Measurements from ENCODE around the gene SLC6A3.
"Not testable (repeated sequence)": the region's sequence is repeated elsewhere in the genome, so short reads cannot be mapped to it uniquely, and the experiment has no call there.

The SLC6A3 gene

DNA sequence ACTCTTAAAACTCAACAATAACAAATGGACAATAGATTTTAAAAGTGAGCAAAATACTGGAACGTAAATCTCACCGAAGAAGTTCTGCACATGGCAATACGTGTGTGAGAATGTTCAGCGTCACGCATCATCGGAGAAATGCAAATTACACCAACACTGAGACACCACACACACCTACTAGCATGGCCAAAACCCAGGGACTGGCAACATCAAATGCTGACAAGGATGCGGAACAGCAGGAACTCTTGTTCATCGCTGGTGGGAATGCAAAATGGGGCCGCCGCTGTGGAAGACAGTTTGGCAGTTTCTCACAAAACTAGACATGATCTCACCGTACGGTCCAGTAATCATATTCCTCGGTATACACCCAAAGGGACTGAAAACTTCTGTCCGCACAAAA, 78.7 kb downstream of the SLC6A3 start:
- no peak for DNase-seq

DNA sequence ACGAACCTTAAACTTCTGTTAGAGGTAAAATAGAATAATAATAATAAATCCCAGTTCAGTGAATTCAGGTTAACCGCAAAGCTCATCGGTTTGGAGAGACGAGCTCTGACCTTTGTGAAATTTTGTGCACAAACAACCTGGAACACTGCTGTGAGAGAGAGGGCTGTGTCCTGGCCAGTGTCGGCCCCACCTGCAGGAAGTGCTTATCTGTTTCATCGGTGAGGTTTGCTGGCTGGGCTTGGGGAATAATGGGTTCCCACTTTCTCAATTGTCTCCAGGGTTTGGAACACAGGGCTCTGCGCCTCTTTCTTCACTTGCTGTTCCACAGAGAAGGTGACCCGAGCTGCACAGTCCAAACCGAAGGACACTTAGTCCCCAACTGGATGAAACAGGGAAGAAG, 81.0 kb downstream of the SLC6A3 start:
- no peak for DNase-seq

DNA sequence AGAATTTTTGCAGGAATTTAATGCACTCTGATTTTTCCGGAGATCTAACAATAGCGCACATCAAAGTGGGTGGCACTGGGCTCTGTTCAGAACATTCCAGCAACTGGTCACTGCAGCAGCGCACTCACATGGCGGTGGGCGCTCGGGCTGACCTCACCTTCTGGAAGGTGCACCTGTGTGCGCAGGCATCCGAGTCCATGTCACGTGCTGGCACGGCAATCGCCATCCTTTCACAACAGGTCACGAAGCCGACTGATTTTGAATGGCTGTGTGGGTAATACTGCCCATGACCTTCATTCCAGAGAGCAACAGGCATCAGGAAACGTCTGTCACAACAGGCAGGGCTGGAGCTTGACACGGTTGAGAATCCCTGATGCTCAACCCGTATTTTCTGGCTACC, 81.7 kb downstream of the SLC6A3 start:
- DNase-seq: no peak

DNA sequence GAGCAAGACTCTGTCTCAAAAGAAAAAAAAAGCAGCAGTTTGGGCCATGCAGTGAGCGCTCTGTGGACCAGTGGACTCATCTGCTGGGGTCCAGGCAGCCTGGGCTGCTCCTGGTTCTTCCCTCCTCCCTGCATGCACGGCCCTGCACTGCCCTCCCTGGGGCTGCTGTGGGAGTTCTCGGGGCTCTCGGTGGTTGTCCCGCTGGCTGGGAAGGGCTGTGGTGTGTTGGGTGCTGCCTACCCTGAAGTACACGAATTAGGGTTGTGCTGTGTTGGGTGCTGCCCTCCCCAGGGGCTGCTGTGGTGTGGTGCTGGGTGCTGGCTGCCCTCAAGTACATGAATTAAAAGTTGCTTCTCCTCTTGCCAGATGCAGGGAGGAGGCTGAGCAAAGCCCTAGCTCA, 82.1 kb downstream of the SLC6A3 start:
- DNase-seq: no peak

DNA sequence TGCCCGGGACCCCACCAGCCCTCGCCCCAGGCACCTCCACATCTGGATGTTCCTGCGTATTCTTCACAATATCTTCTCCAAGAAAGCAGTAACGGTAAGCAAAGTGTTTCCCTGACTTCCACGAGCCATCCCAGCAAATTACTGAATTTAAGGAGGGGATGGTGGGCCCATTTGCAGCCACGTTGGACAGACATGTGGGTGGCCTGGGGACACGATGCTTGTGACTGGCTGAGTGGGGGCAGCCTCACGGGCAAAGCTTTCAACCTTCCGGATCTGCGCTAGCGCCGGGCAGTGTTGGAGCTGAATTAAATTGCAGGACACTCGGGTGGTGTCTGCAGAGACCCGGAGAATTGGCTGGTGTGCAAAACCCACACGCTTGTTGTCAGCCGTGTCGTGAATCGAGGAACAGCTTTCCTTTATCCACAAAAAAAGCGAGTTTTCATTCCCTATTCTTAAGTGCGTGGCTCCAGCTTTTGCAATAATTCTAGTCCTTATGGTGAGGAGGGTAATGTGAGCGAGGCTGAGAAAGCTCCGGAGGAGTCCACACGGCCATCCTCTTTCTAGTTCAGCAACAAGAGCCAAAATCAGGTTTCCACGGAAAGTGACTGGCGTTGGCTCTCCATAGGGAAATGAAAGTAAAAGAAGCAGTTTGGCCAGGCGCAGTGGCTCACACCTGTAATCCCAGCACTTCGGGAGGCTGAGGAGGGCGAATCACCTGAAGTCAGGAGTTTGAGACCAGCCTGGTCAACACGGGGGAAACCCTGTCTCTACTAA, 82.8 kb downstream of the SLC6A3 start:
- no peak for DNase-seq

DNA sequence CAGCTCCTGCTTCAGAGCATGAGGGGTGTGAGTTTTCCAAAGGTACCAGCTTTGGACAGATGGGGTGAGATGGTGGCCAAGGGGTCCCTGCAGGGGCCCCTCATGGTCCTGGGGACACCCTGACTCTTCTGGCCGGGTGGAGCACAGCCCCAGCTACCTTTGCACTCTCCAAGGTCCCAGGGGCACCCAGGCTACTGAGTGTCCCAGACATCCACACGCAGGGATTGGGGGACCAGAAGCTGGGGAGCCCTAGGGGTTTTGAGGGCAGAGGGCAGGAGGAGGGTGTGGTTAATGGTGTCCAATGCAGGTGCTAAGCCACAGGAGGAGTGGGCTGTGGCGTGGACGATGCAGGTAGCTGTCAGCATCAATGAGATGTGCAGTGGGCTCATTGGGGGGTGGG, 84.4 kb downstream of the SLC6A3 start:
- DNase-seq: no peak

DNA sequence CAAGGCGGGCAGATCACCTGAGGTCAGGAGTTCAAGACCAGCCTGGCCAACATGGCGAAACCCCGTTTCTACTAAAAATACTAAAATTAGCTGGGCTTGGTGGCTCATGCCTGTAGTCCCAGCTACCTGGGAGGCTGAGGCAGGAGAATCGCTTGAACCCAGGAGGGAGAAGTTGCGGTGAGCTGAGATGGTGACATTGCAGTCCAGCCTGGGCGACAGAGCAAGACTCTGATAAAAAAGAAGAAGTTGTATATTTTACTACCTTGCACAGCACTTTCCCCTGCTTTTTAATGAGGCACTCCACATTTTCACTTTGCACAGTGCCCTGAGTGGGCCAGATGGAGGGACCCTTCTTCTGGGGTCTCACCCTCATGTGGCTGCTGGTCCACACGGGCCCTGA, 84.9 kb downstream of the SLC6A3 start:
- DNase-seq: not testable (repeated sequence)

DNA sequence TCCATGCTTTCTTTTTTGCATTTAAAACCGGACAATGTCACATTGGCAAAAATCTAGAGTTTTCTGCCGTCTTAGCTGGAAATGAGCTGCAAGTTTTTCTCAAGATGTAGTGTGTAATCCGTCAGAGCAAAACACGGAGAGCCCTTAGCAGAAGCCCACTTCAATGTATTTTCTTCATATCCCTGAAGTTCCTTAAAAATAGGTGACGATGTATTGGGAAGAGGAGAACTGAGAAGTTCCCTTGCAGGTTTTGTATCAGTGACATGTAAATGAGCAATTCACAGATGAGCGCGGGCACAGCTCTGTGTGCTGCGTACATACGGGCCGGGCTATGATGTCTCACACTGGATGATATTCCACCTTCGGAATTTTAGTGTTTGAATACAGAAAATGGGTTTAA, 85.5 kb downstream of the SLC6A3 start:
- DNase-seq: no peak

DNA sequence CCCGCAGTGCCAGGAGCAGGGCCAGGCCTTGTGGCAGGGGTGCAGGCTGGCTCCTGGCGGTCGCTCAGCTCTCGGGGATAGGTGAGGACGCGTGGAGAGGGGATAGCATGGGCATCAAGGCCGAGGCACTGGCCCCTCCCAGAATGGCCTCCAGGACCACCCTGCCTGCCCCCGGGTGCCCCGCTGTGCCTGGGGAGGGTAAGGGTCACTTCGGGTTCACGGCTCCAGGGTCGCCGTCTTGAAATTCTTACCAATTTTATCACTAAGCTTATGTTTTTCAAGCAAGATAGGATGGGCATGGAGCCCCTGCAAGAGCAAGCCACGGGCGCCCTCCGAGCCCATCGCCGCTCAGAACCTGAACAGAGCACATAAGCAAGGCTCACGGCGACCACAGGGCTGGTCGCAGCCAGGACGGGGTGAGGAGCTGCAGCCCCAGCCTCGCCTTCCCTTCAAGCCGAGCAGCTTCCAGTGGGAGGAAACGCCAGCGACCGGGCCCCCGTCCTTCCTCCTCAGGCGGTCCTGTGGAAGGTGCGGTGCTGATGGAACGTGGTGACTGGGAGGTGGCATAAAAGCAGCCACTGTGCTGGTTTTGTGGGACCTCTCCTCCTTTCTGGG, 86.1 kb downstream of the SLC6A3 start:
- no peak for DNase-seq

DNA sequence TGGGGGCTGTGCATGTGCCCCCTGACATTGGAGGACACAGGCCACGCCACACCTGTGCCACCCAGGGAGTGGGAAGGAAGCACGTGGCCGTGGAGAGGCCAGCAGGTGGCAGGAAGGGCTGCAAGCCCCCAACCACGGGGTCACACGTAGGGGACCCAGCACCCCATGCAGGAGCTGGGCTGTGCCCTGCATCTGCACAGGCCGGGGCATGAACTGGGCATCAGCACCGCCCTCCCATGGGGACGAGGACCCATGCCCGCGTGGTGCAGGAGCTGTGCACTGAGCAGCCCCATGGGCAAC, 86.6 kb downstream of the SLC6A3 start:
- DNase-seq: no peak

DNA sequence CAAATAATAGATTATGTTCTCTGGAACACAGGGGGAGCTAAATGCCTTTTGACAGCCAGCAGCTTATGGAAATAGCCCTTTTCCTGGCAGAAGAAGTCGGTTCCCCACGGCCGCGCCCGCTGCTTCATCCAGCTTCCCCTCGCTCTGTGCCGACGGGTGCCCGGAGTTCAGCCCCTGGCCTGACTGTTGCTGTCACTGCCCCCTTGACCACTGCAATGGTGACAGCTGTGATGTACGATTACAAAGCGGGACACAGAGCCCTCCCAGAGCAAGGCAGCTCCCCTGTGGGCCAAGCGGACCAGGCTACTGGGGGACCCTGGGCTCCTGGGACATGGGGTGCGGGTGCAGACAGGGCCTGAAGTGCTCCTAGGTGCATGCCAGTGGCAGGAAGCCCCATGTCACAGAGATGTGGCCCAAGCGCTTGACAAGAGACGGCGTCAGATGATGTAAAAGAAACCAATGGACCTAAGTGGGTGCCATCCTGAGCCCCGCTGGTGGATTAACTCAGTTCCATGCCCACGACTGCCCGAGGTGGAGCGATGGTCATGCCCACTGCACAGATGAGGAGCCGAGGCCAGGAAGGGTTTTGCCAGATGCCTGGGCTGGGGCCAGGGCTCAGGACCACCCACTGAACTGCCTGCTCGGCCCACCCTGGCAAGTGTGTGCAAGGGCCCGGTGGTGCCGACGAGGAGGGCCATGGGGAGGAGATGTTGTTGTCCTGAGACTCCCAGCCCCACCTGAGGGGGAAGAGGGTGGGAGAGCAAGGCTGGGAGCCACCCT, 87.1 kb downstream of the SLC6A3 start:
- no peak for DNase-seq

DNA sequence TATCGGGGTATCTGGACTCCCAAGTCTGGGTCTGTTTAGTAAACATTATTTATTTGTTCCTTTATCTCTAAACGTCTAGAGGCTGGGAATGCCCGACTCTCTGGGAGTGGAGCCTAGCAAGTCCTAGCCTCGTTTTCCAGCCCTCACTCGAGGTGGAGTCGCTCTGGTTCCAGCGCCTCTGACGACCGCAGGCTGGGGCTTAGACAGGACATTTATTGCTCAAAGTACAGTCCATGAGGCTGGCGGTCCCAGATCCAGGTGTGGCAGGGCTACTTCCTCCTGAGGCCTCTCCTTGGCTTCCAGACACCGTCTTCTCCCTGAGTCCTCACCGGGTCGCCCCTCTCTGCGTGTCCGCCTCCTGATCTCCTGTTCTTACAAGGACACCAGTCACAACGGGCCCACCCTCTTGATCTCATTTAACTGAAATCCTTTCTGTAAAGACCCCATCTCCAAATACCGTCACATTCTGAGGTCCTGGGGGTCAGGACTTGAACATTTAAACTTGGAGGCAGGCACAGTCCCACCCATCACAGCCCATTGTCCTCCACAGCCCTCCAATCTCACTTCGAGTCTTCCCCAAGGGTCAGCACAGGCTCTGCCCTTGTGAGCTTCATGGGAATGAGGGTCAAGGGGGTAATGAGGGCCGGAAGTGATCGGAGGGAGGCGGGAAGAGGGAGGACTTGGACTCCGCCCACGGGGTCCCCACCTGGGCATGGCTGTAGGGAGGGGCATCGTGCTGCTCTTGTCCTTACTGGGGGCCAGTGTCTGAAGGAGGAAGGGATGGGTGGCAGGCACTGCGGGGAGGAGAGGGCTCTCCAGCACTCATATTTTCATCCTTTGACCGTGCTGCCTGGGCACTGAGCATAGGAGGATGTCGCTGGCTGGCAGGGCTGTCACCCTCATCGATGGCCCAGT, 88.1 kb downstream of the SLC6A3 start:
- DNase-seq: no peak

DNA sequence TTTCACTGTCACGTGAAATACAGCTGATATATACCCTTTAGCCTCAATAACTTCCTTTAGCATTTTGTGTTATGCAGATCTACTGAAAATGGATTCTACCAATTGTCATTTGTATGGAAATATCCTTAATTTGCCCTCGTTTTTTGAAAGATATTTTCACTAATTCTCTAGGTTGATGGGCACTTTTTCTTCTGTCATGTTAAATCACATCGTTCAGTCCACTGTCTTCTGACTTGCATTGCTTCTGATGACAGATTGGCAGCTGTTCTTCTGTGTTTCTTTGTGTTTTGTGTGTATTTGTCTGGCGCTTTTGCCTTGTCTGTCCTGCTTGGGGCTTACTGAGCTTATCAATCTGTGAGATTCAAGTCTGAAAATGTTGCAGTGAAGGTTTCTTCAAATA, 90.7 kb downstream of the SLC6A3 start:
- no peak for DNase-seq

DNA sequence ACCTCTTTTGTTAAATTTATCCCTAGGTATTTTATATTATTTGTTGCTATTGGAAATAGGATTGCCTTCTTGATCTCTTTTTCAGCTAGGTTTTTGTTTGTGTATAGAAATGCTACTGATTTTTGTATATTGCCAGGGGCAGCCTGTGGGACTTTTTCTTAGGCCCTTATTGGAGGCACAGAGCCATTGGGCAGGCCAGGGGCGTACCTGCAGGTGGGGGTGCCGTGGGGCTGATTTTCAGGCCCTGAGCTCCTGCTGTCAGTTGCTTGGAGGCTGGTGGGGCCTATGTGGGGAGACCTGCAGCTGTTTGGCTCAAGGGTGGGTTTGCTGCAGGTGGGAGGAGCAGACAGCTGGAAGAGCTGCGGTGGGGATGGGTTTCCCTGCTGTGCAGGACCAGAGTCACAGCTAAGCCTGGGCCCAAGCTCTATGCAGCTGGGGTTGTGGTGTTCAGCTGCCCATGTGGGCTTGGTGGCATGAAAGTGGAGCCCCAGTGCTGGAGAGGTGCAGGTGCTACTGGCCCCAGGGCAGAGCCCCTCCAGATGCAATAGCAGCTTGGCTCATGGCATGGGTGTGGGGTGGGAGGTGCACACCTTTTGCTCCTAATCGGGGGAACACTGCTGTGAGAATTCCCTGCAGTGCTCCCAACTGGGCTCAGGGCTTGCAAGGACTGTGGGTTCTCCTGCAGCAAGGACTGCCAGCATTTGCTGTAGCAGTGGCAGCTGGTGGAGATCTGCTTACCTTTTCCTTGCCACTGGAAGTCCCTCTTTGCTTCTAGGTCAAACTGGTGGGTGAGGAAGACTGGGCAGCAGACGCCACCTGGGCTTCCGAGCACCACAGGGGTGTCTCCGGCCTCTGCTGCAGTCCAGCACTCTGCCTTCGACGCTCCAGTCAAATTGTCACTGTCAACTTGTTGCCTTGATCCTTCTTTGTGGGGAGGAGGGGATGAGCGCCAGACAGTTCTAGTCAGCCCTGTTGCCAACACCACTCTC, 92.7 kb downstream of the SLC6A3 start:
- no peak for DNase-seq

DNA sequence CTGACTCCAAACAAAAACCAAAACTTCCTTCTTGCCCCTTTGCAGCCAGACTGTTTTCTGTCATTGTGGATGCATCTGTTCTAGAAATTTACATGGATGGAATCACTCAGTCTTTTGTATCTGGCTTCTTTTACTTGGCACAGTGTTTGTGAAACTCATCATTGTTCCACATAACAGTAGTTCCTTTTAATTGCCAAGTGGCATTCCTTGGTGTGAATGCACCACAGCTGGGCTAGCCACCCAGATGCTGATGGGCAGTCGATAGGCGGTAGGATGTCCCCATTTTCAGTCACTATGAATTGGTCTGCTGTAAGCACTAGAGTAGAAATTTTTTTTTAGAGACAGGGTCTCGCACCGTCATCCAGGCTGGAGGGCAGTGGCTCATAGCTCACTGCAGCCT, 94.1 kb downstream of the SLC6A3 start:
- no peak for DNase-seq

DNA sequence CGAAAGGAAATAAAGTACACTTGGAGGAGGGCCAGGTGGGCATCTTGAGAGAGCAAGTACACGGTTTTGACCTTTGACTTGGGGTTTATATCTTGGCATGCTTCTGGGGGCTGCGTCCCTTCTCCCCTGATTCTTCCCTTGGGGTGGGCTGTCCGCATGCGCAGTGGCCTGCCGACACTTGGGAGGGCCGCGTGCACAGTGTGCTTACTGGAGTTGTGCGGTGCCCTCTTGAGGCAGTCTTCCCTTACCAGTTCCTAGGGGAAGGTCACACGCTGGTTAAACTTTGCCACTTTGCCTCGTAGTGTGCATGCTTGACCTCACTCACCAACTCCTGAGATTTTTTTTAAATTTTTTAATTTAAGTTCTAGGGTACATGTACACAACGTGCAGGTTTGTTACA, 96.0 kb downstream of the SLC6A3 start:
- DNase-seq: no peak

DNA sequence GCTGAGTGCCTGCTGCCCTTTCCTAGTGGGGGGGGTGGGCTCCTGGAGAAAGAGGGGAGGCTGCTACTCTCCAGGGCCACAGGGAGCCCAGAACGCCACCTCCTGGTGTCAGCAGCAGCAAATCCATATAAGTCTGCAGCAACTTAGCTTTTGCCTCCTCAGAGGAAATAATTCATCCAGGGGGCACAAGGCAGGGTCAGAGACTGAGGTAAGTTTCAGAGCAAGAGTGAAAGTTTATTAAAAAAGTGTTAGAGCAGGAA, 96.3 kb downstream of the SLC6A3 start:
- no peak for DNase-seq

DNA sequence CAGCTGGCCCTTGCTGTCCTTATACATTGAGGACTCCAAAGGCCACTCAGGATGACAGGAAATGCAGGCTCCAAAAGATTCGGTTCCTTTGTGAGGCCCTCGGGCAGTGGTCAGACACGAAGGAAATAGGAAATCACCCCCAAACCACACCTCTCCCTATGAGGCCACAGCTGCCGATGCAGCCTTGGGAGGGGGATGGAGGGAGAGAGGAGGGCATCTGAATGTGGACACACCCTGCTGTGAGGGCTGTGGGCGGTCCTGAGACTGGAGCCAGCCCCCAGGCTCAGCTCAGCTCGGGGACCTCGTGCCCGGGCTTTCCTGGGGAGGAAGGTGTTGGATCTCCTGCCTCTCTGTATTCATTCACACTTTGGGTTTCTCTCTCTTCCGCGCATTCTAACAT, 97.7 kb downstream of the SLC6A3 start:
- DNase-seq: no peak

DNA sequence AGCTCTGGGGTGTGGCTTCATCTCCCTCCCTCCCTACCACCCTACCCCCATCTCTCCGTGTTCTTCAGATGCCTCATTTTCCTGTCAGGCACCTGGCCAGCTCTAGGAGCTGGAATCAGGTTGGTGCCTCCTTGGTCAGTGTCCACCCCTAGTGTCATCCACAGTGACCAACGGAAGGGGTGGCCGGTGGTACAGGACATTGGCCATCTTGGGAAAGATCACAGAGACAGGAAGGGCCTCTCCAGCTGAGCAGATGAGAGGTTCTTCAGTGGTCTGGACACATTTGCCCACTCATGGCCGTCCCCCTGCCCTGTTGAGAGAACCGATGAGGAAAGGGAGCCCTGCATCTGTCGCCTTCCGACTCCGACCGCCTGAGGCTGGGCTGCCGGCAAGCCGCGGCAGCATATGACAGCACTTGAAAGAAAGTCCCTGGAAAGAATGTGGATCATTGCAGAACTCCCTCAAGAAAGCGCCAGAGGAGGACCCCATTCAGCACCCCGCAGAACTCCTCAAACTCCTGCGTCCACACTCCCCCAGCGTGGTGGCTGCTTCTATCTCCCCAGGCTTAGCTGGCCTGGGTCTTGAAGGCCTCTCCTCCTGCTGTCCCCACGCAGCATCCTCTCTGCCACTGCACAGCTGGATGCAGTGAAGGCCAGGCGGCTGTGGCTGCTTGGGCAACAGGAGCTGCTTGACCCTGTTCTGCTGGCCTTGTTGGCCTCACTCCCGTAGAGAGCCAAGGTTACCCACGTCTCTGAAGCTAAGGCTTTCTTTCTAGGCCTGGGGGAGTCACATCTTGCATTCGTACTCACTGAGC, 98.4 kb downstream of the SLC6A3 start:
- no peak for DNase-seq

DNA sequence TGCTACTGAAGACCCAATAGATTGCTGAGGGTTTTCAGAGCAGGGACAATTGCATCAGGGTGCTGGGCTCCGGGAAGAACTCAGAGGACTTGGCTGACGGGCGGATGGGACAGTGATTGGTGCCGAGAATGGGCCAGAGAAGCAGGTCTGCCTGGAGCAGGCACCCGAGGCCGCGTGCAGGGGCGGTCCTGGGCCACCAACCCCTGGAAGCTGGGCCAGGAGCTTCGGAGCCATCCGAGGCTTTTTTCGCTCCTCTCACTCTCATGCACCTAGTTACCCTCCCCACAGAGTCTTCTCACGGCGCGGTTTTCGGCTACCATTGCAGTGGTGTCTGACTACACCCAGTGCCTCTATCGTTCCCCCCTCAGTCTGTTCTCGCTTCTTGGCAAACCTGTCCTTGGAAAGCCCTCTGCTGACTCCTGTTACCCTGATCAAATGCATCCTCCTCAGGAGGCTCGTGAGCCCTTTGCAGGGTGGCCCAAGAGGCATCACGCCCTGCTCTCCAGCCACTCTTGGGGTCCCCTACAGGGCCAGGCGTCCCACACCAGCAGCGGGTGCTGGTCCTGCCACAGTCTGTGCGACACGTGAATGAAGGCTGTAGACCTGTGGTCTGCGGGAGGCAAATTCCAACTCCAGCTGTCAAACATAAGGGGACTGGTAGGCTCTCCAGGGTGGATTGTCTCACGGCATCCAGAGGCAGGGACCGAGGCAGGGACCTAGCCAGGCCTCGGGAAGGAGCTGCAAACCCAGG, 99.2 kb downstream of the SLC6A3 start:
- DNase-seq: no peak
